Parathyroid adenoma (tissue), 2 donors: ENCODE results near the gene ERICH4.

Source experiments
- H2AFZ ChIP-seq: fragments of 300-600 bp; sonication (generic); one replicate; pipeline ENCODE4 v1.7.0; 2017; ENCODE audit warnings: antibody characterized with exemption, mild to moderate bottlenecking
- H3K27ac ChIP-seq: fragments of 300-600 bp; sonication (generic); one replicate; pipeline ENCODE4 v1.7.0; 2017
- H3K27me3 ChIP-seq: fragments of 300-600 bp; sonication (generic); one replicate; pipeline ENCODE4 v1.7.0; 2017; ENCODE audit warnings: low read length; ENCODE audit not compliant: control insufficient read depth, insufficient read depth
- H3K36me3 ChIP-seq: fragments of 300-600 bp; sonication (generic); one replicate; pipeline ENCODE4 v1.7.0; 2017; ENCODE audit warnings: low read length; ENCODE audit not compliant: control insufficient read depth, insufficient read depth
- H3K4me1 ChIP-seq: fragments of 300-600 bp; sonication (generic); one replicate; pipeline ENCODE4 v1.7.0; 2017; ENCODE audit warnings: control low read depth
- H3K4me2 ChIP-seq: fragments of 300-600 bp; sonication (generic); one replicate; pipeline ENCODE4 v1.7.0; 2017; ENCODE audit warnings: low read length
- H3K4me3 ChIP-seq: fragments of 300-600 bp; sonication (generic); one replicate; pipeline ENCODE4 v1.7.0; 2017; ENCODE audit warnings: low read depth, low read length
- H3K79me2 ChIP-seq: fragments of 300-600 bp; sonication (generic); one replicate; pipeline ENCODE4 v1.7.0; 2017; ENCODE audit warnings: control low read depth
- H3K9ac ChIP-seq: fragments of 300-600 bp; sonication (generic); one replicate; pipeline ENCODE4 v1.7.0; 2017; ENCODE audit warnings: mild to moderate bottlenecking
- H3K9me3 ChIP-seq: fragments of 300-600 bp; sonication (generic); one replicate; pipeline ENCODE4 v1.7.0; 2017; ENCODE audit warnings: low read length; ENCODE audit not compliant: control insufficient read depth
- CTCF ChIP-seq: fragments of 300-600 bp; sonication (generic); IDR thresholded peaks from one replicate; pipeline ENCODE4 v1.7.0; 2017; ENCODE audit warnings: antibody characterized with exemption, mild to moderate bottlenecking
- donor health status: primary hyperparathyroidism.

ERICH4 gene

DNA sequence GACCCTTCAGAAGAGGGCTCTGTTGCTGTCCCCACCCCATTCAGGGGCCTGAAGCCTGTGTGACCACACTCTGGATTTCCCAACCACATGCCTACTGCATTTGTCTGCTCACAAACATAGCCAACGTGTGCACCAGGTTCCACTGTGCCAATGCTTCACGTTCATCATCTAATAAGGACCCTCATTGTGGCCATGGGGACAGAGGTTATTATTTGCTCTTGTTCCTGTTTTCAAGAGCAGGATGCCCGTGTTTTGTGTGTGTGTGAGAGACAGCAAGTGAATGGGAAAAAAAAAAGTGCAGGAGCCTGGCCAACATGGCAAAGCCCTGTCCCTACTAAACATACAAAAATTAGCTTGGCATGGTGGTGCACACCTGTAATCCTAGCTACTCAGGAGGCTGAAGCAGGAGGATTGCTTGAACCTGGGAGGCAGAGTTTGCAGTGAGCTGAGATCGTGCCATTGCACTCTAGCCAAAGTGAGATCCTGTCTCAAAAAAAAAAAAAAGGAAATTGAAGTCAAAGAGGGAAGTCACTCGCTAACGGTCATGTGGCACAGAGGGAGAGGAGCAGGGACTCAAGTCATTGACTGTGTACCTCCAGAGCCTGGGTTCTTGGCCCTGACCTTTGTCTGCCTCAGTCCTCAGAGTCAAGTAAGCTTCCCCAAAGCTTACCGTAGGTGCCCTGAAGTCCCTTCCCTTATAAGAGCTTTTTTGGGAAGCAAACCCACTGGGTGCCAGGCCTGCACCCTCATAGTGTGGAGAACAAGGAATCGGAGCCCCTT is 22.7 kb upstream of the ERICH4 start:
- Histone ChIP-seq H3K27me3 (no peaks in the 10 kb centered on the region), H3K9ac (no peak overlapping the region), H2AFZ (no peak overlapping the region), H3K4me3 (no peak overlapping the region), H3K79me2 (peaks cover 4% of the 10 kb centered on the region), H3K36me3 (no peaks in the 10 kb centered on the region), H3K27ac (no peak overlapping the region), H3K4me2 (no peak overlapping the region), H3K4me1 (peaks cover 1% of the 10 kb centered on the region), H3K9me3 (no peaks in the 10 kb centered on the region)
- TF ChIP-seq CTCF, result no peak

DNA sequence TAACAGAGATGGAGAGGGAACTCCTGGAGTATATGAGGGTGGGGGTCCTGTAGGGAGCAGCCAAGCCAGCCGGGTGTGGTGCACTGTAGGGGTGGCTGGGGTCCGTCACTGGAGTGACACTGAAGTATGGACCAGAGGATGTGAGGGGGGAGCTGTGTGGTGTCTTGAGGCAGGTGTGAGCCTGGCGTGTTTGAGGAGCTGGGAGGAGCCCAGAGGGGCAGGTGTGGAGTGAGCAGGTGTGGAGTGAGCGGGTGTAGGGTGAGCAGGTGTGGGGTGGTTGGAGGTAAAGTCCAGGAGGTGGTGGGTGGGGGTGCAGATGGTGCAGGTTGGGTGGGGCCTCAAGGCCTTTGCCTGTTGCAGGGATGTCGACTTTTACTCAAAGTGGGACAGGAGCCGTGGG is 21.6 kb upstream of the ERICH4 start:
- Histone ChIP-seq H3K27me3 (no peaks in the 10 kb centered on the region), H3K79me2 (peaks cover under 1% of the 10 kb centered on the region), H3K4me1 (no peaks in the 10 kb centered on the region), H3K9me3 (no peaks in the 10 kb centered on the region), H3K36me3 (no peaks in the 10 kb centered on the region), H3K9ac (no peak overlapping the region), H2AFZ (no peak overlapping the region), H3K4me3 (no peak overlapping the region), H3K4me2 (no peak overlapping the region), H3K27ac (no peak overlapping the region)
- no peak for TF ChIP-seq CTCF

DNA sequence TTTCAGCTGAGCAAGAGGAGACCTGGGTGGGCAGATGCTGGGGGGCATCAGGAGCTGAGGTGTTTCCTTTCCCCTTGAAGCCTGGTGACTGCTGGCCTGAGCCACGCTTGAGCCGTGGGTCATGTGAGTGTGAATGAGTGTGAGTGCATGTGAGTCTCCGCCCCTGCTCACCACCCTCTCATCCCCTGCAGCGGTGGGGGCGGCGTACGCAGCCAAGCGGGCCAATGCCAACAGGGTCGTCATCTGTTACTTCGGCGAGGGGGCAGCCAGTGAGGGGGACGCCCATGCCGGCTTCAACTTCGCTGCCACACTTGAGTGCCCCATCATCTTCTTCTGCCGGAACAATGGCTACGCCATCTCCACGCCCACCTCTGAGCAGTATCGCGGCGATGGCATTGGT is 21.0 kb upstream of the ERICH4 start:
- Histone ChIP-seq H3K4me3 (no peak overlapping the region), H3K4me1 (peaks cover 2% of the 10 kb centered on the region)

DNA sequence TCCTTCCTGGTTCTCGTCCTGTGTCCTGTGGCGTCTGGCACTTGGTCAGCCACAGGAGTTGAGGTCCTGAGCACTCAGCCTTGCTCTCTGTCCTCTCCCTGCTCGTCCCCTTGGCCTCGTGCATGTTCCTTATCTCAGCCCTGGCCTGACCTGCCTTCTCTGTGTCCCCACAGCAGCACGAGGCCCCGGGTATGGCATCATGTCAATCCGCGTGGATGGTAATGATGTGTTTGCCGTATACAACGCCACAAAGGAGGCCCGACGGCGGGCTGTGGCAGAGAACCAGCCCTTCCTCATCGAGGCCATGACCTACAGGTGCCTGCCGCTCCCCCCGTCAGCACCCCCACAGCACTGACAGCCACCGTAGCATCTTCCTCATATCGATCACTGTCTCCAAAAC is 20.5 kb upstream of the ERICH4 start:
- H2AFZ ChIP-seq, result no peak overlapping the region
- H3K9me3 ChIP-seq, result no peaks in the 10 kb centered on the region
- H3K27ac ChIP-seq, result no peak overlapping the region
- H3K4me2 ChIP-seq, result no peak overlapping the region
- no peaks in the 10 kb centered on the region for H3K27me3 ChIP-seq
- no peak overlapping the region for H3K4me3 ChIP-seq
- H3K9ac ChIP-seq, result no peak overlapping the region
- H3K4me1 ChIP-seq, result peaks cover 5% of the 10 kb centered on the region
- H3K79me2 ChIP-seq, result no peaks in the 10 kb centered on the region
- no peaks in the 10 kb centered on the region for H3K36me3 ChIP-seq
- no peak for TF ChIP-seq CTCF

More for the DNA sequence above, 21.0 kb upstream of the ERICH4 start:
- Histone ChIP-seq H3K27ac (no peak overlapping the region), H3K9ac (no peak overlapping the region), H3K36me3 (no peaks in the 10 kb centered on the region), H3K9me3 (no peaks in the 10 kb centered on the region), H2AFZ (no peak overlapping the region), H3K27me3 (no peaks in the 10 kb centered on the region), H3K4me2 (no peak overlapping the region), H3K79me2 (no peaks in the 10 kb centered on the region)
- no peak for TF ChIP-seq CTCF

DNA sequence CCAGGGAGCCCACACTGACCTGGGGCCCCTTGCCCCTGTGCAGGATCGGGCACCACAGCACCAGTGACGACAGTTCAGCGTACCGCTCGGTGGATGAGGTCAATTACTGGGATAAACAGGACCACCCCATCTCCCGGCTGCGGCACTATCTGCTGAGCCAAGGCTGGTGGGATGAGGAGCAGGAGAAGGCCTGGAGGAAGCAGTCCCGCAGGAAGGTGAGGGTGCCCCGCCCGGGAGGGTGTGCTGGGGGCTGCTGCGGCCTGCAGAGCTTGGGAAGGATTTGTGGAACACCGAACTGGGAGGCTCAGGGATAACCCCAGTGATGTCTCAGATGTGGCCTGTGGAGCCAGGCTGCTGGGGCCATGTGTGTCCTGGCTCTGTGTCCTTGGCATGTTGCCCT is 20.0 kb upstream of the ERICH4 start:
- no peak overlapping the region for H3K9ac ChIP-seq
- H3K79me2 ChIP-seq, result no peaks in the 10 kb centered on the region
- H3K36me3 ChIP-seq, result no peaks in the 10 kb centered on the region
- no peak overlapping the region for H3K27ac ChIP-seq
- H3K4me2 ChIP-seq, result no peak overlapping the region
- H3K4me1 ChIP-seq, result peaks cover 5% of the 10 kb centered on the region
- no peak for TF ChIP-seq CTCF
- H3K9me3 ChIP-seq, result no peaks in the 10 kb centered on the region
- H2AFZ ChIP-seq, result no peak overlapping the region
- no peak overlapping the region for H3K4me3 ChIP-seq
- H3K27me3 ChIP-seq, result no peaks in the 10 kb centered on the region
